Upper lobe of right lung (tissue), 1 donor: ENCODE data around the gene RUNX2. TPM values are rescaled to one million over a fixed set of nuclear protein-coding genes. Genes with fewer than 3 reads are reported as not detected.

Source experiments
- ATAC-seq: fragments of 200-7000 bp; cut with Tn5 transposase; one replicate; pipeline ENCODE4 v1.9.1; 2020; ENCODE audit warnings: mild to moderate bottlenecking, moderate library complexity
- DNase-seq: peaks from one replicate; pipeline ENCODE4 v3.0.0-alpha.2; 2020
- H3K27ac ChIP-seq: fragments of 200-600 bp; one replicate; pipeline ENCODE4 v1.8.0; 2022
- H3K27me3 ChIP-seq: fragments of 200-600 bp; one replicate; pipeline ENCODE4 v1.8.0; 2022; ENCODE audit warnings: mild to moderate bottlenecking
- H3K36me3 ChIP-seq: fragments of 200-600 bp; one replicate; pipeline ENCODE4 v1.8.0; 2022
- H3K4me1 ChIP-seq: fragments of 200-600 bp; one replicate; pipeline ENCODE4 v1.8.0; 2022
- H3K4me3 ChIP-seq: fragments of 200-600 bp; one replicate; pipeline ENCODE4 v1.8.0; 2022; ENCODE audit warnings: mild to moderate bottlenecking
- H3K9me3 ChIP-seq: fragments of 200-600 bp; one replicate; pipeline ENCODE4 v1.8.0; 2022
- intact Hi-C: fragments of 100-400 bp; cut with DNase I; formaldehyde crosslinking; loops from one replicate; pipeline ENCODE4 v1.11.0; 2022
- total RNA-seq: library from RNA; stranded (reverse); fragmentation: NEBNext Ultra II Directional; extraction: Animal tissue kit (Norgen Biotek cat#: 25700); gene quantifications from one replicate; pipeline ENCODE4 v1.2.1, GENCODE V29; 2021
- TF ChIP-seq, protein P1 (sequence below): fragments of 200-600 bp; IDR thresholded peaks from one replicate; pipeline ENCODE4 v1.8.0; 2022; ENCODE audit warnings: antibody characterized with exemption
- donor health status: DM: no; HTN: yes; CAD: no; lungs with severe emphysema.

Gene RUNX2
- total RNA-seq, 1 donor from 2014 or later = 4.6 TPM

DNA sequence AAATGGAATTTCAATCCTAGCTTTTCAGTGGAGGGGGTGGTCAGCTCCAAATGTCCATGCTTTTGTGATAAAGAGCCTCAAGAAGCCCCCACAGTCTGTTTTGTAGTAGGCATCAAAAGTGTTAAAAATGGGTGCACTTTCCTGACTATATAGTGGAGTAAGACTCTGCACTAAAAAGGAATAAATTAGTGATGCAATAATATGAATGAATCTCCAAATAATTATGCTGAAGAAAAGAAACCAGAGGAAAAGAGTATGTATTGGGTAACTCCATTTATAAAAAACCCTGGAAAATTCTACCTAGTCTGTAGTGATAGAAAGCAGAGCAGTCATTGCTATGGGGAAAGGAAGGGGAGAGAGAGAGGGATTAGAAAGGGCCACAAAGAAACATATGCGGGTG, 360.1 kb downstream of the RUNX2 start:
- H3K9me3 ChIP-seq = no peaks in the 10 kb centered on the region
- intact Hi-C loops = no loop called here
- H3K4me1 ChIP-seq = no peaks in the 10 kb centered on the region
- DNase-seq (no peak), ATAC-seq (no peak)
- TF ChIP-seq, protein P1, sequence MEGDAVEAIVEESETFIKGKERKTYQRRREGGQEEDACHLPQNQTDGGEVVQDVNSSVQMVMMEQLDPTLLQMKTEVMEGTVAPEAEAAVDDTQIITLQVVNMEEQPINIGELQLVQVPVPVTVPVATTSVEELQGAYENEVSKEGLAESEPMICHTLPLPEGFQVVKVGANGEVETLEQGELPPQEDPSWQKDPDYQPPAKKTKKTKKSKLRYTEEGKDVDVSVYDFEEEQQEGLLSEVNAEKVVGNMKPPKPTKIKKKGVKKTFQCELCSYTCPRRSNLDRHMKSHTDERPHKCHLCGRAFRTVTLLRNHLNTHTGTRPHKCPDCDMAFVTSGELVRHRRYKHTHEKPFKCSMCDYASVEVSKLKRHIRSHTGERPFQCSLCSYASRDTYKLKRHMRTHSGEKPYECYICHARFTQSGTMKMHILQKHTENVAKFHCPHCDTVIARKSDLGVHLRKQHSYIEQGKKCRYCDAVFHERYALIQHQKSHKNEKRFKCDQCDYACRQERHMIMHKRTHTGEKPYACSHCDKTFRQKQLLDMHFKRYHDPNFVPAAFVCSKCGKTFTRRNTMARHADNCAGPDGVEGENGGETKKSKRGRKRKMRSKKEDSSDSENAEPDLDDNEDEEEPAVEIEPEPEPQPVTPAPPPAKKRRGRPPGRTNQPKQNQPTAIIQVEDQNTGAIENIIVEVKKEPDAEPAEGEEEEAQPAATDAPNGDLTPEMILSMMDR = no peak
- H3K27me3 ChIP-seq = peaks cover 4% of the 10 kb centered on the region
- H3K27ac ChIP-seq = no peak overlapping the region
- no peak overlapping the region for H3K4me3 ChIP-seq
- H3K36me3 ChIP-seq = no peaks in the 10 kb centered on the region

DNA sequence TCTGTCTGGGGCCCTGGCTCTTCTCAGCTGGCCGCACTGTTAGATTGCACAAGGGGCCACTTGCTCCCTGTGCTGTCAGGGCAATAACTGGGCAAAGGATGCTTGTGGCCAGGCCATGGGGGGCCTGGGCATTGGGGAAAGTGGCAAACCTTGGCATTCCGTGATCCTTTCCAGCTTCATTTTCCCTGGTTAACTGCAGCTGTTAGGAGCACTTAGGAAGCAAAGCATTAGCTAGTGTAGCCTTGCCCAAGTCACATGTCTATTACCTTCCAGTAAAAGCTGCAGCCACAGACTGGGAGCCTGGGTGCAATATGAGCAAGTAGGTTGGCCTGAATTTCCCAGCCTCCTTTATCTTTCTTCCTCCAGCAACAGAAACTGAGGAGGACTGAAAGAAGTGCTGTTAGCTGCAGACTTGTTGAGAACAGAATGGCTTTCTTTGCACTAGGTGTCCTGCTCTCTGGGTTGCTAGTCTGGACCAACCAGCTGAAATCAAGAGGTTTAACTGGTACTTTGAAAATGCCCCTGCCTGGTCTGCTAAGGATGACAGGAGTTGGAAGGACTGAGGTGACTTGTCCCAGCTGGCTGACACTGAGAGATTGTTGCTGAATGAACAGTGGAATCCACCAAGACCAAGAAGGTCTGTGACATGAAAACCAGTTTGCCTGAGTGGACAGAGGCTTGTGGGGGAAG, 361.9 kb downstream of the RUNX2 start:
- Histone ChIP-seq H3K27ac (no peak overlapping the region), H3K9me3 (no peaks in the 10 kb centered on the region), H3K27me3 (peaks cover 6% of the 10 kb centered on the region), H3K4me1 (no peaks in the 10 kb centered on the region), H3K4me3 (no peak overlapping the region), H3K36me3 (no peaks in the 10 kb centered on the region)
- intact Hi-C loops = no loop called here
- TF ChIP-seq, protein P1 = no peak
- no peak for DNase-seq
- no peak for ATAC-seq

DNA sequence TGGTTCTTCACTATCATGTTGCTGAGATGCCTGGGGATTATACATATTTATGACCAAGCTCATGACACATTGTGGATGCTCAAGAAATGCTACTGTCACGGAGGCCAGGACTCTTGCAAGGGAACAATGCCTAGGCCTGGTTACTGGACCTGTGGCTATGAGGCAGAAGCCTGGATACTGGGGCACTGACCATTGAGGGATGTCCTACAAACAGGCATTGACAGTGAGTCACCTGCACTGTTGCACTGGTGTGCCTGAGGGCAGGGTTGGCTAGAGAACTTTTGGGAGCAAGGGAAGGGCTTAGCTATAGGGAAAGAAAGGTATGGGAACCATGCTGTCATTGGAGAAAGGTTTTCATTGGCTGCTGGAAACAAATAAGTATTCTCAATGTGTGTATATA, 362.7 kb downstream of the RUNX2 start:
- H3K9me3 ChIP-seq = no peaks in the 10 kb centered on the region
- no peak overlapping the region for H3K27ac ChIP-seq
- TF ChIP-seq, protein P1 = no peak
- H3K4me1 ChIP-seq = no peaks in the 10 kb centered on the region
- no peak overlapping the region for H3K4me3 ChIP-seq
- H3K27me3 ChIP-seq = peaks cover 6% of the 10 kb centered on the region
- DNase-seq (no peak), ATAC-seq (no peak)
- H3K36me3 ChIP-seq = no peaks in the 10 kb centered on the region
- intact Hi-C loops = no loop called here

DNA sequence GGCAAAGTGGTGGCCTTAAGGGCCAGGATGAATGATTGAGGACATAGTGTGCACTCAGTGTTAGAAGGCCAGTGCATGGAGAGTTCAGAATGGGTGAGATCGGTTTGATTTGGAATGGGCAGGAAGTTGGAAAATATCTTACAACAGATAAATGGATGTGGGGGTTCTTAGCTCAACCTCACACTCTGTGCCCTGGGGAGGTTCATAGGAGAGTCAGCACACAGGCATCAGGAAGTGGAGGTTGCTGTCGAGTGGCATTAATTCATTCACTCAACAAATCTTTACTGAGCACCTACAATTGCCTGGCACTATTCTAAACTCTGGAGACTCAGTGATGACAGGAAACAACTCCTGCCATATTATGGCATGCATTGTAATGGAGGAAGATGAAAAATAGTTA, 363.3 kb downstream of the RUNX2 start:
- ATAC-seq = no peak
- peaks cover 6% of the 10 kb centered on the region for H3K27me3 ChIP-seq
- TF ChIP-seq, protein P1 = no peak
- no peaks in the 10 kb centered on the region for H3K36me3 ChIP-seq
- H3K4me1 ChIP-seq = no peaks in the 10 kb centered on the region
- DNase-seq = no peak
- H3K9me3 ChIP-seq = no peaks in the 10 kb centered on the region
- intact Hi-C loops = no loop called here
- no peak overlapping the region for H3K27ac ChIP-seq
- no peak overlapping the region for H3K4me3 ChIP-seq

DNA sequence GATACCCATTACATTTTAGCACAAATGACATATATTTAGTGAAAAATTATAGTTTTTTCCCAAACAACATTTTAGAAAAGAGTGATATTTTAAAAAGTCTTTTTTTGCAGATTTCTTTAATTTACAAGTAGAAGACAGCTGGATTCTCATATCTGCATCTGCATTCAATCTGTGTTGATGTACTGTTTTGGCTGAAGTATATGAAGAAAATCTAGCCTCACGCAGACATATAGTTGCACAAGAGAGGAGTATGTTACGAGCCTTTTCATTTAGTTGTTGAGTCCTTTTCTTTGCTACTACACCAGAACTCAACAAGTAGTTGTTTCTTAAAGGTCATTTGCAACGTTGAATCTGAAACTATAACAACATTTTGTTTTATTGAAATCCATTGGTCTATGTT, 363.9 kb downstream of the RUNX2 start:
- Histone ChIP-seq H3K36me3 (no peaks in the 10 kb centered on the region), H3K4me1 (no peaks in the 10 kb centered on the region), H3K4me3 (no peak overlapping the region), H3K27ac (no peak overlapping the region), H3K27me3 (peaks cover 6% of the 10 kb centered on the region), H3K9me3 (no peaks in the 10 kb centered on the region)
- intact Hi-C loops = no loop called here
- DNase-seq = no peak
- TF ChIP-seq, protein P1 = no peak
- ATAC-seq = no peak

DNA sequence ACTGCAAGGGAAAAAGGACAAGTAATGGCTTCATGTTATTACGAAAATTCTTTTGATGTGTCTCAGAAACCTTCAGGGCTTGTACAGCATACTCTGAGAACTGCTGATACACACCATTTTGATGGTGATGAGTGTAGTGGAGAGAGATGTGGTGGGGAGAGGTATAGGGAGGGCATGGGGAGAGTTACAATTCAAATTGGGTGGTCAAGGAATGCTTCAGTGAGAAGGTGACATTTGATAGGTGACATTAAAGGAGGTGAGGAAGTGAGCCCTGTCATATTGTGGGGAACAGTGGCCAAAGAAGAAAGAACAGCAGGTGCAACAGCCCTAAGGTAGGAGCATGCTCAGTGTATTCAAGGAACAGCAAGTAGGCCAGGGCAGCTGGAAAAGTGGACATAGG, 368.6 kb downstream of the RUNX2 start:
- H3K27me3 ChIP-seq = peaks cover 6% of the 10 kb centered on the region
- intact Hi-C loops = no loop called here
- no peak overlapping the region for H3K27ac ChIP-seq
- H3K4me1 ChIP-seq = no peaks in the 10 kb centered on the region
- H3K36me3 ChIP-seq = no peaks in the 10 kb centered on the region
- no peak for DNase-seq
- H3K9me3 ChIP-seq = no peaks in the 10 kb centered on the region
- TF ChIP-seq, protein P1 = no peak
- H3K4me3 ChIP-seq = no peak overlapping the region
- ATAC-seq = no peak
